ENCODE measurements around the gene TBK1. TPM values are rescaled to one million over a fixed set of nuclear protein-coding genes. Genes with fewer than 3 reads are reported as not detected.

TBK1 gene
- total and polyA plus RNA-seq, 2 of the 13 experiments (the other 11 are each of a cell fraction or from before 2014, with no cell fraction given): 10.3 to 25.2 TPM

- no peak for TF ChIP-seq ARID3A (IDR thresholded peaks at IDR 0.05; ENCODE audit: low read depth, low read length)
- TF ChIP-seq ZNF33B (CRISPR knock-in tag; IDR thresholded peaks at IDR 0.05): peak; percentile 53; the same call in 1 of the 2 replicates
- TF ChIP-seq XRCC5 (optimal IDR thresholded peaks at IDR 0.05; ENCODE audit: low read length): peak; percentile 19
- TF ChIP-seq NR2F2 (IDR thresholded peaks at IDR 0.05; ENCODE audit: borderline replicate concordance, low read depth): no peak
- no peak for TF ChIP-seq SRSF1 (optimal IDR thresholded peaks at IDR 0.05; ENCODE audit: low read depth, low read length)
- peak; percentile 91 for TF ChIP-seq THAP11 (CRISPR knock-in tag; IDR thresholded peaks at IDR 0.05)
- TF ChIP-seq HMG20B (CRISPR knock-in tag; conservative IDR thresholded peaks at IDR 0.05): no peak
- peak; percentile 93 for TF ChIP-seq NAIF1 (CRISPR knock-in tag; IDR thresholded peaks at IDR 0.05; ENCODE audit: borderline replicate concordance)
- no peak; the same call in 1 of the 2 replicates for TF ChIP-seq SP4 (CRISPR knock-in tag; IDR thresholded peaks at IDR 0.05)
- peak; percentile 43; the same call in 1 of the 2 replicates for TF ChIP-seq KDM3A (CRISPR knock-in tag; IDR thresholded peaks at IDR 0.05; ENCODE audit: low read depth)
- peak; percentile 28 for TF ChIP-seq TGIF2 (CRISPR knock-in tag; IDR thresholded peaks at IDR 0.05)
- TF ChIP-seq ZNF280B (CRISPR knock-in tag; IDR thresholded peaks at IDR 0.05; ENCODE audit: borderline replicate concordance): no peak; the same call in 1 of the 2 replicates
- no peak for TF ChIP-seq ZNF382 (CRISPR knock-in tag; IDR thresholded peaks at IDR 0.05; ENCODE audit: borderline replicate concordance)
- no peak for TF ChIP-seq ZNF24 (IDR thresholded peaks at IDR 0.05)
- TF ChIP-seq ZNF570 (CRISPR knock-in tag; IDR thresholded peaks at IDR 0.05; ENCODE audit: borderline replicate concordance): no peak
- TF ChIP-seq ZFP90 (CRISPR knock-in tag; IDR thresholded peaks at IDR 0.05; ENCODE audit: borderline replicate concordance): peak; percentile 41; the same call in 1 of the 2 replicates
- 0 out of 2 replicates have a peak, but pooled peaks have one; percentile 5 for TF ChIP-seq FOXA3 (CRISPR knock-in tag; IDR thresholded peaks at IDR 0.05)
- TF ChIP-seq FOXO1 (CRISPR knock-in tag; IDR thresholded peaks at IDR 0.05): no peak
- no peak; the same call in 1 of the 2 replicates for TF ChIP-seq ZNF639 (CRISPR knock-in tag; conservative IDR thresholded peaks at IDR 0.05)
- TF ChIP-seq RAD21 (CRISPR knock-in tag; IDR thresholded peaks at IDR 0.05): no peak; the same call in 1 of the 2 replicates
- TF ChIP-seq ZIK1 (CRISPR knock-in tag; IDR thresholded peaks at IDR 0.05; ENCODE audit: borderline replicate concordance, low read depth): peak; percentile 28; the same call in 1 of the 2 replicates
- no peak for TF ChIP-seq SP1 (IDR thresholded peaks at IDR 0.05)
- TF ChIP-seq SP1 (CRISPR knock-in tag; IDR thresholded peaks at IDR 0.05): no peak
- peak; percentile 34; the same call in 1 of the 2 replicates for TF ChIP-seq GLI4 (CRISPR knock-in tag; IDR thresholded peaks at IDR 0.05; ENCODE audit: borderline replicate concordance)
- TF ChIP-seq NONO (IDR thresholded peaks at IDR 0.05): no peak
- TF ChIP-seq NONO (CRISPR knock-in tag; conservative IDR thresholded peaks at IDR 0.05): peak; percentile 85; the same call in 1 of the 2 replicates
- TF ChIP-seq ZNF781 (CRISPR knock-in tag; IDR thresholded peaks at IDR 0.05; ENCODE audit: borderline replicate concordance, not compliant biosample characterization): peak; percentile 67
Measured at GRCh38 chr12:64404470-64405256, 47.3 kb upstream of the TBK1 start (continued).
